ENCODE measurements around the gene HECTD4. TPM values are rescaled to one million over a fixed set of nuclear protein-coding genes. Genes with fewer than 3 reads are reported as not detected.
A peak's percentile ranks its signal among the peaks of the same experiment; 100 is the strongest.
"Not testable (repeated sequence)": the region's sequence is repeated elsewhere in the genome, so short reads cannot be mapped to it uniquely, and the experiment has no call there.

Gene HECTD4
- total RNA-seq, 1 donor from 2014 or later, result 49.4 TPM

DNA sequence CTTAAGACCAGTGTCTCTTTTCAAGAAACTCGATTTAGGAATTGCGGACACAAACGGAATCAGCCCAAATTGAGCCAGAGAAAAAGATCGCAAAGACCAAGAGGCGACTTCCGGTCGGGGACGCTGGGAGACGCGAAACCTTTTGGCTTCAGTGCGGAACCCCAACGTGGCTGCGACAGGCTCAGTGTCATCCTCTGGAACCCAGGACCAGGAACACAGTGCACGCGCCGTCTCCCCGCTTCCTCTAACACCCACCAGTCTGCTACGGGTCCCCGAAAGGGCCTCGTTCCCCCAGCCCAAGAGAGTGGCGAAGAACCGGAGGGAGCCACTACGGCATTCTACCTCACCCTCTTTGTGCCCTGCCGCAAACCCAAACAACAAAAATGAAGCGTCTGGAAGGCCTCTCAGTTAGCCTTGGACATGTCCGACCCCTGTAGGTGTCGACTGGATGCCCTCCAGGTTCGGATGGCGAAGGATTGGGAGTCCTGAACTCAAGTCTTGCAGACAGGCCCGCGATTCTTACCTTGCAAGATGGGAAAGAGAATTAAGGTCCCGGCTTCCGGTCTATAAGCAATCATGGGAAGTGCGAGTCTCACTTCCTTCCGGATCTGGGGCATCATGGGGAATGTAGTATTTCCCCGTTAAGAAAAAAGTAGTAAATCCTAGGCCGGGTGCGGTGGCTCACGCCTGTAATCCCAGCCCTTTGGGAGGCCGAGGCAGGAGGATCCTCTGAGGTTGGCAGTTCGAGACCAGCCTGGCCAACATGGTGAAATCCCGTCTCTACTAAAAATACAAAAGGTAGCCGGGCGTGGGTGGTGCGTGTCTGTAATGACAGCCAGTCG lies 27.1 kb upstream of the HECTD4 start, which contains the start of gene RPL6:
Gene RPL6 (minus strand): TSS at position 542 of the 842 bp plus-strand sequence. CDS start 949 bp downstream, outside the sequence.
- DNase-seq (ENCODE audit: low read depth, low spot score), result peak; percentile 66
- peaks cover 4% of the 10 kb centered on the region for H3K27me3 Mint-ChIP-seq (ENCODE audit: low read depth)
- peak within 1 kb of the TSS; percentile 100 for H3K4me3 Mint-ChIP-seq
- TF ChIP-seq, protein P1, sequence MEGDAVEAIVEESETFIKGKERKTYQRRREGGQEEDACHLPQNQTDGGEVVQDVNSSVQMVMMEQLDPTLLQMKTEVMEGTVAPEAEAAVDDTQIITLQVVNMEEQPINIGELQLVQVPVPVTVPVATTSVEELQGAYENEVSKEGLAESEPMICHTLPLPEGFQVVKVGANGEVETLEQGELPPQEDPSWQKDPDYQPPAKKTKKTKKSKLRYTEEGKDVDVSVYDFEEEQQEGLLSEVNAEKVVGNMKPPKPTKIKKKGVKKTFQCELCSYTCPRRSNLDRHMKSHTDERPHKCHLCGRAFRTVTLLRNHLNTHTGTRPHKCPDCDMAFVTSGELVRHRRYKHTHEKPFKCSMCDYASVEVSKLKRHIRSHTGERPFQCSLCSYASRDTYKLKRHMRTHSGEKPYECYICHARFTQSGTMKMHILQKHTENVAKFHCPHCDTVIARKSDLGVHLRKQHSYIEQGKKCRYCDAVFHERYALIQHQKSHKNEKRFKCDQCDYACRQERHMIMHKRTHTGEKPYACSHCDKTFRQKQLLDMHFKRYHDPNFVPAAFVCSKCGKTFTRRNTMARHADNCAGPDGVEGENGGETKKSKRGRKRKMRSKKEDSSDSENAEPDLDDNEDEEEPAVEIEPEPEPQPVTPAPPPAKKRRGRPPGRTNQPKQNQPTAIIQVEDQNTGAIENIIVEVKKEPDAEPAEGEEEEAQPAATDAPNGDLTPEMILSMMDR (conservative IDR thresholded peaks at IDR 0.05), result no peak
- no peaks in the 10 kb centered on the region for H3K9me3 Mint-ChIP-seq
- H3K36me3 Mint-ChIP-seq (ENCODE audit: low read depth), result peaks cover 32% of the 10 kb centered on the region
- H3K27ac Mint-ChIP-seq (ENCODE audit: unreplicated experiment), result peak within 1 kb of the TSS; percentile 100
- peaks cover 39% of the 10 kb centered on the region for H3K4me1 Mint-ChIP-seq

DNA sequence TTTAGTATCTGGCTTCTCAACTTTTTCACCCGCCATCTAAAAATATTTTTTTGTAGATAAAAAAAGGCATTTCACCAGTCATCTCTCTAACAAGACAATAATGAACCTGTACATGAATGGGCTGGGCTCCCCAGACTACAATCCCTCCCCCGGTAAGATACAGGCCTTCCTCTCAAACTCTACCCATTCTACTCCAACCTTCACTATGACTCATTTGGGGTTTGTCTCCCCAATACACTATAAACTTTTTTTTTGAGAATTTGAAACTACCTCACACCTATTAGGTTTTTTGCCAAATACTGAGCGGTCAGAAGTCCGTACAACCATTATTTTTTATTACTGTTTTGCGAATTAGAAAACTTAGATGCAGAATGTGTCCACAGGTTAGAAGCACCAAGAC lies 26.4 kb upstream of the HECTD4 start:
- H3K4me3 Mint-ChIP-seq, result peak overlapping the region; percentile 100
- H3K27me3 Mint-ChIP-seq (ENCODE audit: low read depth), result no peaks in the 10 kb centered on the region
- H3K27ac Mint-ChIP-seq (ENCODE audit: unreplicated experiment), result peak overlapping the region; percentile 100
- TF ChIP-seq, protein P1 (conservative IDR thresholded peaks at IDR 0.05), result no peak
- peaks cover 32% of the 10 kb centered on the region for H3K36me3 Mint-ChIP-seq (ENCODE audit: low read depth)
- no peaks in the 10 kb centered on the region for H3K9me3 Mint-ChIP-seq
- no peak for DNase-seq (ENCODE audit: low read depth, low spot score)
- peaks cover 39% of the 10 kb centered on the region for H3K4me1 Mint-ChIP-seq

DNA sequence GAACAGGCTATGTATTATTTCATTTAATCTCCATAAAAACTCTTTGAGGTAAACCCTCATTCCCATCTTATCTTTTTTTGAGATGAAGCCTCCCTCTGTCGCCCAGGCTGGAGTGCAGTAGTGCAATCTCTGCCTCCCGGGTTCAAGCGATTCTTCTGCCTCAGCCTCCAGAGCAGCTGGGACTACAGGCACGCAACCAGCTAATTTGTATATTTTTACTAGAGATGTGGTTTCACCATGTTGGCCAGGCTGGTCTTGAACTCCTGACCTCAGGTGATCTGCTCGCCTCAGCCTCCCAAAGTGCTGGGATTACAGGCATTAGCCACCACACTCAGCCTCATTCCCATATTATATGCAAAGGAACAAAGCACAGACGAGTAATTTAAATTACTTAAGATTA lies 25.5 kb upstream of the HECTD4 start:
- H3K27me3 Mint-ChIP-seq (ENCODE audit: low read depth); H3K9me3 Mint-ChIP-seq; DNase-seq (ENCODE audit: low read depth, low spot score): not testable (repeated sequence)
- Mint-ChIP-seq H3K36me3 (ENCODE audit: low read depth) (peaks cover 32% of the 10 kb centered on the region), H3K4me3 (peak overlapping the region; percentile 100), H3K27ac (ENCODE audit: unreplicated experiment) (peak overlapping the region; percentile 83), H3K4me1 (peaks cover 39% of the 10 kb centered on the region)

DNA sequence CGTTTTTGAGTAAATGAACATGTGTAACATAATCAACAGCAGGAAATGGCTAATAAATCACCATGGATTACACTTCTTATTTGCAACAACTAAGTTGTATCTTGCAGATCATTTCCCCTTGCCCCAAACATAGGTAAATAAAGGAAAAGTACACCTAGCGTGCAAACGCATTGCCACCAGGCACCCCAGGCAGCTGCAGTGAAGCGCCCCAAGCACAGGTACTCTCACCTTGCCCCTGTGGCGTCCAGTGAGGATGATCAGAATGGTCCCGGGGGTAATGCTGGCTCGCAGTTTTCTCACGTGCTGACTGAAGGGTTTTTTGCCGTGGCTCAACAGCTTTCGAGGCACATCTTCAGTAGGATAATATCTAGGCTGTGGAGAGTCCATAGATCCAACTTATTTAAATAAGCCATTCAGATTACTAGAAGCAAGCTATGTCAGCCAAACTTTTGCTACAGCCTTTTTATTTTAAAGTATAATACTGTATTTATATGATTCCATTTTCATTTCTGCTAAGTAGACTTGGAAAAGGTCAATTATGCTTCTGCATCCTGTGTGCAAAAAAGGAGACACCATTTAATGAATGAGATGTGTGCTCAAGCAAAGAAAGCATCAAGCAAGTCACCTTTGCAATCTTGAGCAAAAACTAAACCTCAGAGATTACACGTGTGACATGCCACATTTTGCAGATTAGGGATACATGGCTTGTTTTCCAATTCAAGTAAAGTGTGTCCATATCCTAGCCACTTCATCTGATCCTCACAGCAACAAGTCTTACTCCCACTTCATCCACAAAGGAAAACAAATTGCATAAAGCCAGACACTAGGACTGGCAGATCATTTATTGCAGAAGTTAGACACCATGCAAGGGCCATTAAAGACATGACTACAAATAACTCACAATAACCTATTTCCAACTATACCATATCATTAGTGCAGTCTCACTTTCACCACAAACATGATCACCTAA lies 24.6 kb upstream of the HECTD4 start:
- TF ChIP-seq, protein P1 (conservative IDR thresholded peaks at IDR 0.05), result no peak
- no peaks in the 10 kb centered on the region for H3K27me3 Mint-ChIP-seq (ENCODE audit: low read depth)
- peak overlapping the region; percentile 100 for H3K4me3 Mint-ChIP-seq
- H3K36me3 Mint-ChIP-seq (ENCODE audit: low read depth), result peaks cover 32% of the 10 kb centered on the region
- DNase-seq (ENCODE audit: low read depth, low spot score), result no peak
- no peak overlapping the region for H3K27ac Mint-ChIP-seq (ENCODE audit: unreplicated experiment)
- H3K4me1 Mint-ChIP-seq, result peaks cover 39% of the 10 kb centered on the region
- H3K9me3 Mint-ChIP-seq, result no peaks in the 10 kb centered on the region

DNA sequence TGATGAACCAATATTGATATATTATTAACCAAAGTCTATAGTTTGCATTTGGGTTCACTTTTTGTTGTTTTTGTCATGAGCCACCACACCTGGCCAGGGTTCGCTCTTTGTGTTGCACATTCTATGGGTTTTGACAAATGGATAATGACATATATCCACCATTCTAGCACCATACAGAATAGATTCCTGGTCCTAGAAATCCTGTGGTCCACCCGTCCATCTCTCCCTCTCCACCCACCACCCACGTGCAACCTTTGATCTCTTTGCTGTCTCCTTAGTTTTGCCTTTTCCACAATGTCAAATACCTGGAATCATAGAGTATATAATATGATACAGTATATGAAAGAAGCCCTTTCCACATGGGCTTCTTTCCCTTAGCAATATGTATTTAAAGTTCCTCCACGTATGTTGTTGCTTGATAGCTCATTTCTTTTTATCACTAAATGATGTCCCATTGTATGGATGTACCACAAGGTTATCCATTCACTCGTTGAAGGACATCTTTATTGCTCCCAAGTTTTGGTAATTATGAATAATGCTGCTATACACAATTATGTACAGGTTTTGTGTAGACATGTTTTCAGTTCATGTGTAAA lies 19.8 kb upstream of the HECTD4 start:
- no peak overlapping the region for H3K27ac Mint-ChIP-seq (ENCODE audit: unreplicated experiment)
- H3K4me3 Mint-ChIP-seq, result no peak overlapping the region
- H3K9me3 Mint-ChIP-seq, result no peaks in the 10 kb centered on the region
- H3K36me3 Mint-ChIP-seq (ENCODE audit: low read depth), result peaks cover 13% of the 10 kb centered on the region
- TF ChIP-seq, protein P1 (conservative IDR thresholded peaks at IDR 0.05), result no peak
- H3K4me1 Mint-ChIP-seq, result peaks cover 10% of the 10 kb centered on the region
- H3K27me3 Mint-ChIP-seq (ENCODE audit: low read depth), result no peaks in the 10 kb centered on the region
- DNase-seq (ENCODE audit: low read depth, low spot score), result no peak

Measured in neural crest cell (in vitro differentiated cells).